ENCODE results near the gene SNRNP70.

DNA sequence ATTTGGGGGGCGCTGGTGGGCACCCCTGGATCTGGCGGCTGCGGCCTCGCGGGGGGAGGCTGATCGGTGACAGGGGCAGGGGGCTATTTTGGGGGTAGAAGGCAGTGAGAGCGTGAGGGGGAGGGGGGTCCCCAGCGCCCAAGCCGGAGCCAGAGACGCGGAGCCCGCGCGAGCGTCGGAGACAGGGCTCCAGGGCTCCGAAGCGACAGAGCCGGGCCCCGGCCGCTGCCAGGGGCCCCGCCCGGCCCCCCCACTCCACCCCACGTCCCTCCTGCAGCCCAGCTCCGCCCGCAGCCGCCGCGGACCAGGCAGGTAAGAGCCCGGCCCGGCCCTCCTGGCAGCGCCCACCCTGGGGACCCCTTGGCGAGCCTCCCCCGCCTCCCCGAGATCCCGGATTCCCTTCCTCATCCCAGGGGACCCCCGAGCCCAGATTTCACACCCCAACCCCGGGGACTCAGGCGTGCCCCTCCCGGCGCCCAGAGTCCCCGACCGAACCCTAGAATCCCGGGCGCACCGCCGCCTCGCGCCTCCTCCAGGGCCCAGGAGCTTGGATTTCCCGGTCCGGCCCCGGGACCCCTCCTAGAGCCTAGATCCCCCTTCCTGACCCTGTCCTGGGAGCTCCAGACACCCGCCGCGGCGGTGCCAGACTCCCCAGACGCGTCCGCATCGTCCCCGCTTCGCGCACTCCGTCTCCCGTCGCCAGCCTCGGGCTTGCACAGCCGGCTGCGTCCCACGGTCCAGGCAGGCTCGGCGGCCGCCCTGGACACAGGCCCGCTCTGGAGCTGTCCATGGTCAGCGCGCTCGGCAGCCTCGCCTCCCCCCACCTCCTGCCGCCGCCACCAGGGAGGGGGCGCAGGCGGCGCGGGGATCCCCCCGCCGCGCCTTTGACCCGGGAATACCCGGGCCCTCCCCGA lies 34.4 kb downstream of the SNRNP70 start, which contains the start of gene PPFIA3:
- TF ChIP-seq EZH2 (IDR thresholded peaks at IDR 0.05), result no peak
- no peak for TF ChIP-seq POLR2AphosphoS5 (IDR thresholded peaks at IDR 0.05; ENCODE audit: borderline replicate concordance, low read depth, low read length)
- no peak for TF ChIP-seq FOXP2 (optimal IDR thresholded peaks at IDR 0.05; ENCODE audit: control extremely low read depth, extremely low read length, insufficient read depth)
